Stimulated activated CD4-positive, alpha-beta T cell treated with anti-CD3 and anti-CD28 coated beads, Interleukin-4, amount 100 ng/mL, for 24 hours (primary cell): ENCODE measurements around the gene UGT1A6.
"Not testable (repeated sequence)": the region's sequence is repeated elsewhere in the genome, so short reads cannot be mapped to it uniquely, and the experiment has no call there.

ENCODE experiments used
- DNase-seq: peaks from one replicate; pipeline ENCODE4 v3.0.0-alpha.2; 2020

Gene UGT1A6

GRCh38 chr2:233688341-233688740 lies 4.3 kb upstream of the UGT1A6 start:
- DNase-seq: no peak

DNA sequence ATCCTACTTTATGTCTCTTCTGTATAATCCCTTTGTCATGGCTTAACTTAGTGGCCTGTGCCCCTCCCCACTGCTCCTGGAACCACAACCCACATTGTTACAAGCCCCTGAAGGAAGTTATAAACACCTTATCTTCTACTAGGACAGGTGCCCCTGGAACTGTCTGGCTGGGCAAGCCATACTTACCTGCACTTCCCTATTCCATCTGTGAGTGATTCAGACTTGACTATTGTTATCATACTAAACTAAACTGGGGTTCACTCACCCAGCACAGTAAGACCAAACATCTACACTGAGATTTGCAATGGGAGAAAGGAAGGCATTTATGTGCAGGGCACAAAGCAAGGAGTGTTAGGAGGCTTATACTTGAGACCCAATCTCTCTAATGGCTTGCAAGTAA lies 3.7 kb upstream of the UGT1A6 start:
- DNase-seq: no peak

DNA sequence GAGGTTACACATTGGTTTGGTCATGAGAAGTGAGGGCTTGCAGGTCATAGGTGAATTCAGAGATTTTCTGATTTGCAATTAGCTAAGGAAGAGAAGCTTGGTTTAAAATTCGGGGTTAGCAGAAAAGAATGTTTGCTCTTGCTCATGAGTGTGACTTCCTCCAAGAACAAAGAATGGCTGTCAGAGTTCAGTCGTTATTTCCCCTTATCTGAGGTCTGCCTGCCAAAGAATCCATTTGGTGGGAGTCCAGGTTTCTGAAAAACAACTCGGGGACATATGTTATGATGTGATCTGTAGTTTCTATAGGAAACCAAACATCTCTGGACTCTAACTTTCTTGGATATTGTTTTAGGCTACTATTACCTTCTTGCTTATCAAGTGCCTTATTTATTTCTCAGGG lies 3.2 kb upstream of the UGT1A6 start:
- DNase-seq: no peak

DNA sequence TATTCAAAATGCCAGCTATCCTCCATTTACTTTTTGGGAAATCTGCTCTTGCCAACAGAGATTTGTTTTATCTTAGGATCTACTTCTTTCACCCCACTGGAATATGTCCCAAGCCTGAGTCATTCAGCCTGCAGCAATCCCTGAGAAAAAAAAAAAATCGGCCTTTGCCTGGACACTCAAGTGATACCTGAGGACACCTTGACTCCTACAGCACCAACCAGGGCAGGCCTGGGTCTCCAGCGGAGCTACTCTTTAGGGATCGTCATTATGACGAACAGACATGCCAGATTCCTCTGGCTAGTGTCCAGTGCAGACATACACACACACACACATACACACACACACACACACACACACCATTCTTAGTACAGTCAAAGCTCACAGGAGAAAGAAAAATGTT lies 2.2 kb upstream of the UGT1A6 start:
- no peak for DNase-seq

DNA sequence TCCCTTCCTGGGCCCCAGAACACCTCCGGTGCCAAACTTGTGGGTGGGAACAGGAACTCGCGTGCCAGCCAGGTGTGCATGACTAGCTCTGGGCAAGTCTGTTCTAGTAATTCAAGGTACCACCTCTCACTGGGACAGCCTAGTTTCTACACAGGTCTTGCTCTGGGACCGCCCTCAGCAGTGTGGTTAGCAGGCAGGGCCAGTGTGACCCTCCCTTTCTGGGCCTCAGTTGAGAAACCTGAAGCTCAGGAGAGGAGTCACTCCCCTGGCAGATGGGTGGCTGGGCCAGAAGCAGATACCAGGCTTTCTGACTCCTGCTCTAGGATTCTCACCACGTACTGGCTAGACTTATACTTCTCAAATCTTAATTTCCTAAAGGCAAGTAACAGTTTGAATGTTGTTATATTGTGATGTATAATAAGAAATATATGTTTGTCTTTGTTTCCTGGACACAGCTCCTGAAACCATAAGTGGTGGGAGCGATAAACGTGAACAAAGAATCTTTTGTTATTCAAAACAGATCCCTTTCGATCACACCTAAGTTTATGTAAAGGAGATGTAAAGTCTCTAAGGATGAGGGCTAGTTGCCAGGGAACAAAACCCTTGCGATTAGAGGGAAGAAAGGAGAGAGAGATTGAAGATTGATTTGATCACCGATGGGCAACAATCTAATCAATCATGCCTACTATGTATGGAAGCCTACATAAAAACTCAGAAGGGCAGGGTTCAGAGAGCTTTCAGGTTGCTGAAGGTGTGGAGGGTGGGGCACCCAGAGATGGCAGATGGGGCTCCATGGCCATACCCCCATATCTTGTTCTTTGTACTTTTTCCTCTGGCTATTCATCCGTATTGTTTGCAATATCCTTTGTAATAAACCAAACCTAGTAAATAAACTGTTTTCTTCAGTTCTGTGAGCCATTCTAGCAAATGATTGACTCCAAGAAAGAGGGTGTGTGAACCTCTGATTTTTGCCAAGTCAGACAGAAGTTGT lies 952 bp upstream of the UGT1A6 start:
- no peak for DNase-seq

- DNase-seq: no peak
These were observed 1.3 kb downstream of the UGT1A6 start for GRCh38 chr2:233693963-233694362.

DNA sequence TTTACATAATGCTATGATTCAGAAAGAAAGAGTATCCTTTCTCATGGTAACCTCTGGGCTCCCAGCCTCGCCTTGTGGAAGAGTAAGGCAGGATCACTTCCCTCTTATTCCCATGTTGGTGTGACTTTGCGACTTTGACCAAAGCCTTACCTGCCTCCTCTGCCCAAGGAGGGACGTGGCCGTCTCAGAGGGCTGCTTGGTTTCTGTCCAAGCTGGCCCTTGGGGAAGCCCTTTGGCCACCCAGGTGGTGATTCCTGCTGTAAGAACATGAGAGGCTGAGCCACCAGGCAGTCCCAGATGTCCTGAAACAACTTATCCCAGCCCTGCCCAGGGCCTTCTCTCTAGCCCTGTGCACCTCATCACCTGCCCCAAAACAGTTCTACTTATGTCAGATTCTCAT lies 6.0 kb downstream of the UGT1A6 start:
- no peak for DNase-seq

DNA sequence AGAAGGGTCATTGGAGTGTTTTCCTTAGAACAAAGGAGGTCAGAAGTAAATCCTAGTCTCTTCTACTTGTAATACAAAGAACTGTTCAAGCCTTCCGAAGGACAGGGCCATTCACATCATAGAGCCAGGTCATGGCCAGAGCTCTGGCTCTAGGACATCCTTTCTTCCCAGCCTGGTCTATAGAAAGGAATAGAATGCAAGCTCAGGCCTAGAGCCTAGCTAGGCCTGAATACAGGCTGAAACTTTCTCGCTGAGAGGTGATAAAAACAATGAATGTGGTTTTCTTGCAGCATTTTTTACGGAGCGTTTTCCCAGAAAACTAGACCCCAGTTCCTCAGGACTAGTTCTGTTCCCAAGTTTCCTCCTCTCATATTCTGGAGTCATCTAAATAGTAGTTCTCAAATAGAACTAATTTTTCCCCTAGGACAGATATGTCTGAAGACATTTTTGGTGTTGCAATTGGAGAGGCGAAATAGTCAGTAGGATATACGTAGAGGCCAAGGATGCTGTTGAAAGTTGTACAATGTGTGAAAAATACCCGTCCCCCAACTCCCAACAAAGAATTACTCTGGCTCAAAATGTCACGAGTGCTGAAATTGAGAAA lies 6.8 kb downstream of the UGT1A6 start:
- no peak for DNase-seq

GRCh38 chr2:233700028-233700635 lies 7.4 kb downstream of the UGT1A6 start:
- no peak for DNase-seq

DNA sequence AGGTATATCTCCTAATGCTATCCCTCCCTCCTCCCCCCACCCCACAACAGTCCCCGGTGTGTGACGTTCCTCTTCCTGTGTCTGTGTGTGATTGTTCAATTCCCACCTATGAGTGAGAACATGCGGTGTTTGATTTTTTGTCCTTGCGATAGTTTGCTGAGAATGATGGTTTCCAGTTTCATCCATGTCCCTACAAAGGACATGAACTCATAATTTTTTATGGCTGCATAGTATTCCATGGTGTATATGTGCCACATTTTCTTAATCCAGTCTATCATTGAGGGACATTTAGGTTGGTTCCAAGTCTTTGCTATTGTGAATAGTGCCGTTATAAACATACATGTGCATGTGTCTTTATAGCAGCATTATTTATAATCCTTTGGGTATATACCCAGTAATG lies 8.2 kb downstream of the UGT1A6 start:
- DNase-seq: not testable (repeated sequence)

DNA sequence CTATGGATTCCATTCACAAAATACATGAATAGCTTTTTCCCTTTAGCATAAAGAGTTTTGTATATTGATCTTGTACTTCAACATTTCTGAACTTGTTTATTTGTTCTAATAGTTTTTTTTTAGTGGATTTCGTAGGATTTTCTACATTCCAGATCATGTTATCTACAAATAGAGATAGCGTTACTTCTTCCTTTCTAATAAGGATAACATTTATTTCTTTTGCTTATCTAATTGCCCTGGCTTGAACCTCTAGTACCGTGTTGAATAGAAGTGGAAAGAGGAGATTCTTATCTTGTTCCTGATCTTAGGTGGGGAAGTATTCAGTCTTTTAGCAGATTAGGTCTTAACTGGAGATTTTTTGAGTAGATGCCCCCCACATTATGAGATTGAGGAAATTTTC lies 9.5 kb downstream of the UGT1A6 start:
- DNase-seq: no peak

- no peak for DNase-seq
These were observed 13.3 kb downstream of the UGT1A6 start for GRCh38 chr2:233705911-233706506.

DNA sequence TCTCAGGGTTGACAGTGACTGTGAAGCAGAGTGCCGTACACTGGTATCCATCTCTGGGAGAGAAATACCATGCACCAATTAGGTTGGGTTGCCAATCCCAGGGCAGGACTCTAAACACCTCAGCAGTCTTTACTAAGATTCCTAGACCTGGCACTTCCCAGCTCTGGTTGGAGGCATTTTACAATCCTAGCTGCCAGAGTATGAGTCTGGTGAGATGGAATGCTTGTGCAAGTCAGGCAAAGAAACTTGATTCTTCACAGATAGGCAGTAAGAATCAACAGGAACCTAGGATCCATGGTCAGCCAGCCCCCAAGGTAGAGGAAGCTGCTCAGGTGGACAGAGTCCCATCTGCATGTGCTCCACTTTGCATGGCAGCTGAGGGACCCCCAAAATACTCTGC lies 14.0 kb downstream of the UGT1A6 start:
- no peak for DNase-seq

GRCh38 chr2:233707940-233708644 lies 15.4 kb downstream of the UGT1A6 start:
- no peak for DNase-seq

- DNase-seq: no peak
These were observed 16.3 kb downstream of the UGT1A6 start for GRCh38 chr2:233708942-233709341.

GRCh38 chr2:233711312-233712008 lies 18.8 kb downstream of the UGT1A6 start:
- peak; percentile 71 for DNase-seq

- DNase-seq: no peak
These were observed 20.0 kb downstream of the UGT1A6 start, which contains the start of gene UGT1A5 for GRCh38 chr2:233712611-233713261. UGT1A5 (plus strand) TSS chr2:233712907; CDS start chr2:233712992, 85 bp downstream.

DNA sequence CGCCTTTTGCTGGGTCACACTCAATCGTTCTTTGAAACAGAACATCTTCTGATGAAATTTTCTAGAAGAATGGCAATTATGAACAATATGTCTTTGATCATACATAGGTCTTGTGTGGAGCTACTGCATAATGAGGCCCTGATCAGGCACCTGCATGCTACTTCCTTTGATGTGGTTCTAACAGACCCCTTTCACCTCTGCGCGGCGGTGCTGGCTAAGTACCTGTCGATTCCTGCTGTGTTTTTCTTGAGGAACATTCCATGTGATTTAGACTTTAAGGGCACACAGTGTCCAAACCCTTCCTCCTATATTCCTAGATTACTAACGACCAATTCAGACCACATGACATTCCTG lies 20.5 kb downstream of the UGT1A6 start:
- DNase-seq: no peak

DNA sequence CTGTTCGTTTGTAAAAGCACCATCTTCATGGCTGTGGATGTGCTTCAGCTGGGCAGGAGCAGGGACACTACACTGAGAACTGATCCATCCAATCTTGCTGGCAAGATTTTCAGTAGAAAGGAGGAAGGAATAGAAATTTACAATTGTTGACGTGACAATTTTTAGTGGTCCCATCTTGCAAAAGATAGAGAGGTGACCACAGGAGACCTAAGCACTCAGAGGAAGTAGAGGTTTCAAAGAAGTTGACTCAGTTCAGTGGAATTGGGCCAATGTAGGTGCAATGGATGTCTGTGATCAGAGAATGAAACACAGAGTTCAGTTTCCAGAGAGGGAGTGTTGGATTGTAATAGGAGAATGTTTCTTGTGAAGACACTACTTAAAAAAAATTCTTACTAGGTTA lies 21.4 kb downstream of the UGT1A6 start:
- no peak for DNase-seq

- no peak for DNase-seq
These were observed 25.9 kb downstream of the UGT1A6 start, which contains the start of gene UGT1A4 for GRCh38 chr2:233718552-233718951. UGT1A4 (plus strand) TSS chr2:233718736; CDS start chr2:233718821, 85 bp downstream.

DNA sequence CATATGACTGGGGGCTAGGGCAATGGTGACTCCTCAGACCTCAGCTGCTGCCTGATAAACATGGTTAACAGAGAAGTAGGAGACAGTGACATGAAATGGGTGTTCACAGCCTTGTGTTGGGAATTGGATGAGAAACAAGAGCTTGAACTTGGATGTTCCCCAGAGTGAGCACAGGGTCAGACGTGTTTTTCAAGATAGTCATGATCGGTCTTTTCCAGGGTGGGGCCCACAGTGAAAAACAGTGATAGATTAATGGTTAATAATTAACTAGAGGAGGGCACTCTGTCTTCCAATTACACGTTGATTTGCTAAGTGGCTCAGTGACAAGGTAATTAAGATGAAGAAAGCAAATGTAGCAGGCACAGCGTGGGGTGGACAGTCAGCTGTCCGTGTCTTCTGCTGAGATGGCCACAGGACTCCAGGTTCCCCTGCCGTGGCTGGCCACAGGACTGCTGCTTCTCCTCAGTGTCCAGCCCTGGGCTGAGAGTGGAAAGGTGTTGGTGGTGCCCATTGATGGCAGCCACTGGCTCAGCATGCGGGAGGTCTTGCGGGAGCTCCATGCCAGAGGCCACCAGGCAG lies 36.1 kb downstream of the UGT1A6 start, which contains the start of gene UGT1A3:
UGT1A3 (plus strand) TSS at position 320 of the 579 bp plus-strand sequence; CDS start at position 405, 85 bp downstream.
- no peak for DNase-seq
